HCT116 (cell line): ENCODE results near the gene SUSD4.

Experiments
- CTCF ChIP-seq, 3 experiments: fragments of 200-600 bp in 1 of 3; sonication (generic) in 1 of 3; IDR thresholded peaks in 2 of 3; conservative IDR thresholded peaks in 1 of 3; 2 replicates each; pipeline ENCODE4 v1.5.1; 2012 to 2017; ENCODE audit warnings: low read depth in 2 of 3, low read length in 2 of 3, antibody characterized with exemption in 1 of 3, borderline replicate concordance in 1 of 3, control low read depth in 1 of 3, mild to moderate bottlenecking in 1 of 3, mixed read lengths in 1 of 3, mixed run types in 1 of 3, moderate library complexity in 1 of 3; ENCODE audit not compliant: insufficient read depth in 1 of 3
- EZH2 ChIP-seq: fragments of 200-600 bp; sonication (generic); IDR thresholded peaks from 2 replicates; pipeline ENCODE4 v1.6.1; 2017; ENCODE audit warnings: antibody characterized with exemption, mixed run types
- FOSL1 ChIP-seq: IDR thresholded peaks from 2 replicates; pipeline ENCODE4 v1.6.1; 2012; ENCODE audit warnings: low read depth
- POLR2AphosphoS5 ChIP-seq: IDR thresholded peaks from 2 replicates; pipeline ENCODE4 v1.6.1; 2011; ENCODE audit warnings: mild to moderate bottlenecking, low read depth, low read length, moderate library complexity
- REST ChIP-seq: IDR thresholded peaks from 2 replicates; pipeline ENCODE4 v1.6.1; 2012; ENCODE audit warnings: low read depth
- YY1 ChIP-seq: IDR thresholded peaks from 2 replicates; pipeline ENCODE4 v1.6.1; 2011; ENCODE audit warnings: low read length, low read depth, moderate library complexity, mild to moderate bottlenecking; ENCODE audit not compliant: insufficient replicate concordance; ENCODE audit errors: extremely low read depth
- ZFX ChIP-seq: fragments of 450-650 bp; IDR thresholded peaks from 2 replicates; pipeline ENCODE4 v1.6.1; 2017

GRCh38 chr1:223264529-223264928, 99.4 kb downstream of the SUSD4 start:
- TF ChIP-seq CTCF (IDR thresholded peaks at IDR 0.05 in 2 of 3, conservative IDR thresholded peaks at IDR 0.05 in 1 of 3; ENCODE audit: borderline replicate concordance in 1 of 3, insufficient read depth in 1 of 3, low read depth in 2 of 3, low read length in 2 of 3) (no peak), EZH2 (no peak), ZFX (no peak), YY1 (no peak), REST (no peak), FOSL1 (no peak), POLR2AphosphoS5 (no peak)
